CD4-positive, alpha-beta T cell treated with Interferon gamma for 1 hour (primary cell): ENCODE measurements around the gene GGTLC3.
"Not testable (repeated sequence)": the region's sequence is repeated elsewhere in the genome, so short reads cannot be mapped to it uniquely, and the experiment has no call there.

ENCODE experiments used
- DNase-seq: peaks from one replicate; pipeline ENCODE4 v3.0.0-alpha.2; 2020

Gene GGTLC3

DNA sequence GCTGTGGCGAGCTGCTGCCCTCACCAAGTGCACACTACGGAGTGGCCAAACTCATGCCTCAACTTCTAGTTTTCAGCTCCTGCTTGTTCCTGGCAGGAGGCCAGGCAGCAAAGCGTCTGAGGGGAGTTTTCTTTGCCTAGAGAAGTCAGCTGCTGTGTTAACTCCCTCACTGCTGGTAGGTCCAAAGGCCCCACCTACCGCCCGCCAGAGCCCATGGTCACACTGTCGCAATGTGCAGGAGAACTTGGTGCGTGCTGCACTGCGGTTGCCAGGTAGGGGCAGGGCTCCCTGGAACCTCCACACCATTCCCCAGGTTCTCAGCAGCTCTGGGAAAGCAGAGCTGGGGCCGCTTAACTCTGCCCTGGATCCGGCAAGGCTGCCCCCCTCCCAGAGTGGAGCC is 5.6 kb downstream of the GGTLC3 start:
- DNase-seq = not testable (repeated sequence)

DNA sequence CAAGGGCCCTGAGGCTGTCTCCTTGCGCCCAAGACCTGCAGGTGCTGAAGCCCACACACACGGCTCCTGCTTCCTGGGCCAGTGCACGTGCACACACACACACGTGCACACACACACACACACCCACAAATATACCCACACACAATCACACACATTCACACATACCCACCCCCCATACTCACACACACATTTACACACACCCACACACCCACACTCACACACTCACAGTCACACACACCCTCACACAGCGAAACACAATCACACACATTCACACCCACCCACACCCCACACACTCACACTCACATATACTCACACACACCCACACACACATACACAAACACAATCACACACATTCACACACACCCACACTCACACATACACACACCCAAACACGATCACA is 6.6 kb downstream of the GGTLC3 start:
- not testable (repeated sequence) for DNase-seq

DNA sequence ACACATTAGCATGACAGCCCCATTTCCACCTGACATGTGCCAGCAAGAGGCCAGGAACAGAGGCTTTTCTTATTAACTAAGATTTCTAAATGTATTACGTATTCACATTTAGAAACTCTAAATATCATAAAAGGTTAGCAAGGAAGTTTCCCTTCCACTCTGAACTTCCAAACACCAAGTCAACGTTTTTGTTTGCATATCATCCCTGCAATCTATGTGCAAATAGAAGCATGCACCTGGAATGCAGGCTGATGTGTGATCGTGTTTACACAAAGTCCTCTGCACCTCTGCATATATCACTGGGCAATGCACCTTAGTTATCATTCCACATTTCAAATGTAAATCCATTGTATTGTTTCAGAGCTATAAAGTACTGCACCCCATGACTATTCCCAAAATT is 21.7 kb downstream of the GGTLC3 start:
- DNase-seq = not testable (repeated sequence)
